Right atrium auricular region (tissue), 2 donors: Measurements from ENCODE around the gene ACOX2. TPM values are rescaled to one million over a fixed set of nuclear protein-coding genes. Genes with fewer than 3 reads are reported as not detected.

ENCODE experiments used
- DNase-seq: peaks from one replicate; pipeline ENCODE4 v3.0.0-alpha.2; 2019; ENCODE audit warnings: low spot score
- H3K27ac ChIP-seq, 2 donors: fragments of 200-600 bp; sonication (generic); 1 replicate in 1 of 2; 2 replicates in 1 of 2; pipeline ENCODE4 v1.5.1; 2016 to 2019
- H3K27me3 ChIP-seq, 2 donors: fragments of 200-600 bp; sonication (generic); one replicate each; pipeline versions ENCODE4 v1.5.1 to v1.6.0; 2017 to 2019
- H3K36me3 ChIP-seq: fragments of 200-600 bp; sonication (generic); one replicate; pipeline ENCODE4 v1.5.1; 2016
- H3K4me1 ChIP-seq, 2 donors: fragments of 200-600 bp; sonication (generic); one replicate each; pipeline versions ENCODE4 v1.5.1 to v1.6.0; 2017 to 2019
- H3K4me3 ChIP-seq, 2 donors: fragments of 200-600 bp; sonication (generic); 1 replicate in 1 of 2; 2 replicates in 1 of 2; pipeline ENCODE4 v1.5.1; 2017 to 2019; ENCODE audit warnings: mild to moderate bottlenecking in 1 of 2, moderate library complexity in 1 of 2
- H3K9me3 ChIP-seq, 2 donors: fragments of 200-600 bp; sonication (generic); one replicate each; pipeline ENCODE4 v1.5.1; 2019
- CTCF ChIP-seq, 2 donors: fragments of 200-600 bp; sonication (generic); IDR thresholded peaks; one replicate each; pipeline ENCODE4 v1.5.1; 2019; ENCODE audit warnings: antibody characterized with exemption in 2 of 2
- total RNA-seq, 2 donors: library from RNA; depleted of rRNA; stranded (reverse); fragments of >200 nt; gene quantifications; one replicate each; pipeline ENCODE4 v1.1.0, GENCODE V29; 2016

The ACOX2 gene
- total RNA-seq, 2 donors from 2014 or later: 11.5 to 30.2 TPM

DNA sequence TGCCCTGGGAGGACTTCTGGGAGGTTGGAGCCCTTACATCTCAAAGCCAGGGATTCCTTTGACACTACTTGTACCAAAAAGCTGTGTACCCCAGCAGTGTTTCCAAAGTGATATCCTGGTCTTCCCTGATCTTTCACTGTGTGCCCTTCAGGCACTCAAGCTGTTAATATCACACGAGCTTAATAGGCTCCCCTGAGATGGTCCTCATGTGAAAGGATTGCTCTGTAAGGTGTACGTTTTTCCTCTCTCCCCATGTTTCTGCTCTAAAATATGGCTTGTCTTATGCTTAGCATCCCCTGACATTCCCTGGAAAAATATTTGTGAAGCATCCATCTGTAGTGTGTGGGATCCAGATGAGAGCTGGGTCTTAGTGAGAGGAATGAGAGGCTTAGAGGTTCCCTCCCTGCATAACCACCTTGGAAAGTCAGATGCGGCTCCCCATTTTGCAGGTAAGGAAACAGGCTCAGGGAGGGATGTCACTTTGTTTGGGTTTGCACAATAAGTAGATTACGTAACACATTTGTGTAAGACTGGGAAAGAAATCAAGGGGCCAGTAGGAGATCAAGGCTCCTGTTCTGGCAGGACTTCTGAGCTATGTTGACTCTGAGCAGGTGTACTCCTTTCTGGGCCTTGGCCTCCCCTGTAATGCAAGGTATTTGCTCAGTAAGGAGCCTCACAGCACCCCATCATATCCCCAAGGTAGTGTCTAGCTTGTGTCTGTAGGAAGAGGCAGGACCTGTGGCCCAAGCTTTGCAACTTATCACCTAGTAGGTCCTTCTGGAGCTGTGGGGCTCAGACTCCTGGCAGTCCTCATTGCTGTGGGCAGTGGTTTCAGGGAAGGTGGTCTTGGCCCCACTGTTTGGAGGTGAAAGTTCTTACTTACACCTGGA is 667 bp upstream of the ACOX2 start:
- peak overlapping the region in 1 of 2 donors; percentile 47 for H3K4me3 ChIP-seq
- H3K9me3 ChIP-seq: no peaks in the 10 kb centered on the region
- H3K4me1 ChIP-seq: peaks cover 0 to 33% of the 10 kb centered on the region in 2 donors
- peak; percentile 50 for DNase-seq
- peaks cover 12% of the 10 kb centered on the region for H3K36me3 ChIP-seq
- no peaks in the 10 kb centered on the region for H3K27me3 ChIP-seq
- H3K27ac ChIP-seq: peak overlapping the region; percentile 80 to 84
- TF ChIP-seq CTCF (IDR thresholded peaks at IDR 0.05): no peak

DNA sequence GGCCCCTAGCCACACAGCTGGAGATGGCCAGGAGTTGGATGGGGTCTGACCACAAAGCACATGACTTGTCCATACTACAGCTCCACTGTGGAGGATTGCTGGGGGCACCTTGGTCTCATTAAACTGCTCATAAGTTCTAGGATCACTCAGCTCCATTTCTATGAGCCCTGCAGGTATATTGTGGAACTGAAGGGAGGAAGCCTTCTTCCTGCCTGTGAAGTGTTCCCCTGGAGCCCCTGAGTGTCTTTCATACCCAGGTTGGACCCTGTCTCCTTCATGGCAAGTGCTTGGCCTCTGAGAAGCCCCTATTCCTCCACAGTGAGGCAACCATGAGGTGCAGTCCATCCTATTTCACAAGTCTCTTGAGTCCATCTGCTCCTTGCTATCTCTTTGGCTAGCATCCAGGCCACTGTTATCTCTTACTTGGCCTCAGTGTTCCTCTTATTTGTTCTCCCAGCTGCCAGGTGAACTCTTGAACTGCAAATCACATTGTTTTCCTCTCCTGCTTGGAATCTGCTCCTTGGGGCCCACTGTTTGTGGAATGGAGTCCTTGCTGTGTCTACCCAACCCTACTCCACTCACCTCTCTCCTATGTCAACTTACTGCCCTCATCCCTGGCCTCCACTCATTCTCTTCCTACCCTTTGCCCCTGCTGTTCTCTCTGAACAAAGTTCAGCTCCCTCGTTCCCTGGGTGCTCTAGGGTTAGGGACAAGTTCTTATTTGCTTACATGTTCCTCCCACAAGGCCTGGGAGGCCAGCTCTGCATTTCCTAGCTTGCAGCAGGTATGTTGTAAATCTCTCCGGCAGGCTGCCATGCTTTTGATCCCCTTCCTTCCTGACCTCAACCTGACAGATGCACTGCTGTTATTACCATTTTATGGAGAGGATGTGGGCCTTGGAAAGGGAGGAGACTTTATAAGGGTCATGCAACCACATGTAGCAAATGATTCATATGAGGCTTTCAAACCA is 1.2 kb downstream of the ACOX2 start:
- Histone ChIP-seq H3K27ac (peak overlapping the region; percentile 80 to 84), H3K4me3 (peak overlapping the region; percentile 33 to 47), H3K36me3 (peaks cover 21% of the 10 kb centered on the region), H3K4me1 (peaks cover 0 to 35% of the 10 kb centered on the region in 2 donors), H3K27me3 (no peaks in the 10 kb centered on the region), H3K9me3 (no peaks in the 10 kb centered on the region)
- no peak for TF ChIP-seq CTCF (IDR thresholded peaks at IDR 0.05)
- DNase-seq: peak; percentile 59

GRCh38 chr3:58534592-58535494 is 2.1 kb downstream of the ACOX2 start:
- TF ChIP-seq CTCF (IDR thresholded peaks at IDR 0.05): no peak
- peak; percentile 53 for DNase-seq
- no peak overlapping the region for H3K4me3 ChIP-seq
- peaks cover 0 to 35% of the 10 kb centered on the region in 2 donors for H3K4me1 ChIP-seq
- H3K9me3 ChIP-seq: no peaks in the 10 kb centered on the region
- no peaks in the 10 kb centered on the region for H3K27me3 ChIP-seq
- H3K27ac ChIP-seq: no peak overlapping the region
- peaks cover 31% of the 10 kb centered on the region for H3K36me3 ChIP-seq

DNA sequence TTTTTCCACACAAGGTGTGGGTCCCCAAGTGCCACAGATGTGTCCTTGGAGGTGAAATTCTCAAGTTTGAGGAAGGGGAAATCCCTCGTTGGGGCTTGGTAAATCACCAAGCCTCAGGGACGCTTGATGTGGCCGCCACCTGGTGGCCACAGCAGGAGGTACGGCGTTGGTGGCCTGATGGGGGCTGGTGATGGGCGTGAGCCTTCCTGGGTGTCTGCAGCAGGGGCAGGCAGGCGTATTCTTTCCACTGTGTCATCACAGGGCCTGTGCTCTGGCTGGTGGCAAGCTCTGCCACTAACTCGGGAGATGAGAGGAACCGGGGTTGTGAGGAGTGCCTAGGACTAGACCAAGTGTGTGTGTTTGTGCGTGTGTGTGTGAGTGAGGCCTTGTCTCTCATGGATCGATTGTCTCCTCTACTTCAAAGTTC is 4.2 kb downstream of the ACOX2 start:
- Histone ChIP-seq H3K4me3 (no peak overlapping the region), H3K27me3 (no peaks in the 10 kb centered on the region), H3K9me3 (no peaks in the 10 kb centered on the region), H3K36me3 (peaks cover 33% of the 10 kb centered on the region), H3K4me1 (peaks cover 0 to 44% of the 10 kb centered on the region in 2 donors), H3K27ac (no peak overlapping the region)
- peak; percentile 76 for DNase-seq
- TF ChIP-seq CTCF (IDR thresholded peaks at IDR 0.05): peak; percentile 86 to 94

DNA sequence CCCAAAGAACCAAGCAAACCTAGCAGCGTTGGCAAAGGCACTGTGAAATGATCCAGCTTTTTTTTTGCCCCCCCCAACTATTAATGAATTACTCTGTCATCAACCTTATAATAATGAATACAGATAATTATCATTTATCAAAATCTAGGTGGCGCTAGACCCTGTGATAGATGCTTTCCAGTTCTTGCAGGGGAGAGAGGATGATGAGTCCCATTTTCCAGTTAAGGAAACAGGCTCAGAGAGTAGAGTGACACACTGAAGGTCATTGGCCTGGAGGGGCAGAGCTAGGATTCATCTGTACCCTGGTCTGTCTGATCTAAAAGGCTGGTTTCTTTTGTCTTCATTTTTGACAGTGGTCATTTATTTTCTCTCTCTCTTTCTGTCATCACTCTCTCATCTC is 5.0 kb downstream of the ACOX2 start:
- Histone ChIP-seq H3K27me3 (no peaks in the 10 kb centered on the region), H3K27ac (no peak overlapping the region), H3K9me3 (no peaks in the 10 kb centered on the region), H3K36me3 (peaks cover 33% of the 10 kb centered on the region), H3K4me3 (no peak overlapping the region), H3K4me1 (peaks cover 0 to 35% of the 10 kb centered on the region in 2 donors)
- peak; percentile 1 for DNase-seq
- TF ChIP-seq CTCF (IDR thresholded peaks at IDR 0.05): no peak
